Right renal cortex interstitium (tissue), 3 donors: Measurements from ENCODE around the gene S100A6. TPM values are rescaled to one million over a fixed set of nuclear protein-coding genes. Genes with fewer than 3 reads are reported as not detected.
"Not testable (repeated sequence)": the region's sequence is repeated elsewhere in the genome, so short reads cannot be mapped to it uniquely, and the experiment has no call there.

ENCODE experiments used
- DNase-seq, 3 donors: peaks; one replicate each; pipeline ENCODE4 v3.0.0-alpha.2; 2013; ENCODE audit warnings: low read depth in 3 of 3, low spot score in 2 of 3
- polyA plus RNA-seq, 3 donors: library from polyadenylated mRNA; unstranded; fragments of 120-200 nt; gene quantifications; one replicate each; pipeline ENCODE4 v1.2.1, GENCODE V29; 2013; ENCODE audit not compliant: insufficient read length in 3 of 3

The S100A6 gene
- polyA plus RNA-seq, result 100 to 1,000 TPM; 183 to 288 (median 211) TPM

- DNase-seq, result no peak
Measured at GRCh38 chr1:153535242-153536011, at the start of gene S100A6. S100A6 (minus strand) TSS chr1:153535991; CDS start chr1:153535339, 652 bp downstream.

- DNase-seq, result no peak
Measured at GRCh38 chr1:153585006-153585405, 49.2 kb upstream of the S100A6 start.

GRCh38 chr1:153583976-153584375 lies 48.2 kb upstream of the S100A6 start:
- no peak for DNase-seq

GRCh38 chr1:153583514-153583913 lies 47.7 kb upstream of the S100A6 start:
- not testable (repeated sequence) for DNase-seq

- DNase-seq, result not testable (repeated sequence)
Measured at GRCh38 chr1:153582836-153583235, 47.0 kb upstream of the S100A6 start.

- no peak for DNase-seq
Measured at GRCh38 chr1:153578936-153579335, 43.1 kb upstream of the S100A6 start.

- DNase-seq, result no peak
Measured at GRCh38 chr1:153578490-153578889, 42.7 kb upstream of the S100A6 start.

GRCh38 chr1:153577624-153578051 lies 41.8 kb upstream of the S100A6 start:
- DNase-seq, result no peak

GRCh38 chr1:153577138-153577537 lies 41.3 kb upstream of the S100A6 start:
- no peak for DNase-seq

GRCh38 chr1:153575497-153575896 lies 39.7 kb upstream of the S100A6 start:
- DNase-seq, result not testable (repeated sequence)

GRCh38 chr1:153575081-153575491 lies 39.3 kb upstream of the S100A6 start:
- DNase-seq, result not testable (repeated sequence)

GRCh38 chr1:153573351-153573750 lies 37.6 kb upstream of the S100A6 start:
- no peak for DNase-seq

GRCh38 chr1:153572569-153573015 lies 36.8 kb upstream of the S100A6 start:
- DNase-seq, result no peak

- no peak for DNase-seq
Measured at GRCh38 chr1:153571706-153572105, 35.9 kb upstream of the S100A6 start.

- no peak for DNase-seq
Measured at GRCh38 chr1:153570874-153571273, 35.1 kb upstream of the S100A6 start.

- no peak for DNase-seq
Measured at GRCh38 chr1:153569465-153569864, 33.7 kb upstream of the S100A6 start.

- DNase-seq, result peak in 2 of 3 donors; percentile 76 to 83
Measured at GRCh38 chr1:153568367-153569099, 32.7 kb upstream of the S100A6 start.

- no peak for DNase-seq
Measured at GRCh38 chr1:153567621-153568366, 32.0 kb upstream of the S100A6 start.

GRCh38 chr1:153566414-153567371 lies 30.9 kb upstream of the S100A6 start:
- no peak for DNase-seq
